ENCODE results near the gene IPPK. TPM values are rescaled to one million over a fixed set of nuclear protein-coding genes. Genes with fewer than 3 reads are reported as not detected.

IPPK gene
- total RNA-seq, 4 donors from 2014 or later = 7.2 to 14.1 (median 8.9) TPM

GRCh38 chr9:92679413-92680165 is 9.7 kb upstream of the IPPK start:
- no peak for TF ChIP-seq POLR2AphosphoS5 (IDR thresholded peaks at IDR 0.05)
- no peak for TF ChIP-seq POLR2A (IDR thresholded peaks at IDR 0.05)
- no peak for TF ChIP-seq EP300 (IDR thresholded peaks at IDR 0.05)
- TF ChIP-seq CTCF (IDR thresholded peaks at IDR 0.05) = no peak
- Histone ChIP-seq H3K4me1 (no peaks in the 10 kb centered on the region), H3K27me3 (peaks cover 4% of the 10 kb centered on the region), H3K4me3 (no peak overlapping the region), H3K36me3 (no peaks in the 10 kb centered on the region), H3K27ac (no peak overlapping the region), H3K9me3 (no peaks in the 10 kb centered on the region)
- ATAC-seq = no peak
- 67 to 83% methylated on average over 9 to 12 of the region's 14 CpGs for WGBS, 2 donors (ENCODE audit: low coverage in 1 of 2)

GRCh38 chr9:92671323-92671722 is 1.4 kb upstream of the IPPK start:
- H3K36me3 ChIP-seq = peaks cover 0 to 9% of the 10 kb centered on the region in 2 donors
- H3K27ac ChIP-seq = no peak overlapping the region
- WGBS, 2 donors (ENCODE audit: low coverage in 1 of 2) = 56% methylated on average over 1 of the region's 4 CpGs; no CpG with 5 or more reads in 1 of the 2 donors
- no peak for TF ChIP-seq POLR2AphosphoS5 (IDR thresholded peaks at IDR 0.05)
- TF ChIP-seq POLR2A (IDR thresholded peaks at IDR 0.05) = no peak
- TF ChIP-seq CTCF (IDR thresholded peaks at IDR 0.05) = no peak
- no peak for TF ChIP-seq EP300 (IDR thresholded peaks at IDR 0.05)
- H3K9me3 ChIP-seq = no peaks in the 10 kb centered on the region
- H3K4me1 ChIP-seq = peaks cover 0 to 42% (median 16%) of the 10 kb centered on the region in 3 donors
- no peak for ATAC-seq
- peak overlapping the region in 1 of 2 donors; percentile 92 for H3K4me3 ChIP-seq
- H3K27me3 ChIP-seq = no peaks in the 10 kb centered on the region

- 0% methylated on average over 4 to 6 of the region's 29 CpGs for WGBS, 2 donors (ENCODE audit: low coverage in 1 of 2)
- Histone ChIP-seq H3K36me3 (peaks cover 0 to 14% of the 10 kb centered on the region in 2 donors), H3K4me3 (peak overlapping the region; percentile 73 to 92), H3K4me1 (peaks cover 0 to 57% (median 16%) of the 10 kb centered on the region in 3 donors), H3K27ac (peak overlapping the region; percentile 51 to 93 (median 89)), H3K27me3 (no peaks in the 10 kb centered on the region), H3K9me3 (no peaks in the 10 kb centered on the region)
- ATAC-seq = no peak
- TF ChIP-seq EP300 (IDR thresholded peaks at IDR 0.05) = no peak
- no peak for TF ChIP-seq POLR2A (IDR thresholded peaks at IDR 0.05)
- TF ChIP-seq POLR2AphosphoS5 (IDR thresholded peaks at IDR 0.05) = no peak
- TF ChIP-seq CTCF (IDR thresholded peaks at IDR 0.05) = no peak
These were observed 423 bp downstream of the IPPK start for GRCh38 chr9:92669527-92669889.

GRCh38 chr9:92668746-92669526 is 995 bp downstream of the IPPK start:
- H3K4me3 ChIP-seq = peak overlapping the region; percentile 73 to 92
- peak overlapping the region; percentile 51 to 93 (median 89) for H3K27ac ChIP-seq
- peaks cover 0 to 60% (median 16%) of the 10 kb centered on the region in 3 donors for H3K4me1 ChIP-seq
- TF ChIP-seq POLR2AphosphoS5 (IDR thresholded peaks at IDR 0.05) = peak; percentile 24
- no peak for TF ChIP-seq EP300 (IDR thresholded peaks at IDR 0.05)
- TF ChIP-seq CTCF (IDR thresholded peaks at IDR 0.05) = no peak
- TF ChIP-seq POLR2A (IDR thresholded peaks at IDR 0.05) = peak in 1 of 2 donors; percentile 11
- no peaks in the 10 kb centered on the region for H3K9me3 ChIP-seq
- ATAC-seq = no peak
- H3K36me3 ChIP-seq = peaks cover 0 to 19% of the 10 kb centered on the region in 2 donors
- H3K27me3 ChIP-seq = no peaks in the 10 kb centered on the region
- 7 to 19% methylated on average over 9 to 10 of the region's 14 CpGs for WGBS, 2 donors (ENCODE audit: low coverage in 1 of 2)

All from gastroesophageal sphincter (tissue), 4 donors.